Stimulated activated CD4-positive, alpha-beta T cell treated with anti-CD3 and anti-CD28 coated beads, TNF-alpha, amount 100 ng/mL, for 4 hours (primary cell): ENCODE results near the gene JAKMIP1.

Source experiments
- DNase-seq, 3 experiments: peaks; one replicate each; pipeline ENCODE4 v3.0.0-alpha.2; 2020; ENCODE audit warnings: low read depth in 3 of 3

Gene JAKMIP1

GRCh38 chr4:6065166-6065565, 135.2 kb downstream of the JAKMIP1 start:
- DNase-seq: no peak

GRCh38 chr4:6064383-6064782, 136.0 kb downstream of the JAKMIP1 start:
- no peak for DNase-seq

- DNase-seq: no peak
These were observed 136.7 kb downstream of the JAKMIP1 start for GRCh38 chr4:6063684-6064083.

GRCh38 chr4:6062133-6062532, 138.2 kb downstream of the JAKMIP1 start:
- DNase-seq: no peak

- DNase-seq: no peak
These were observed 141.0 kb downstream of the JAKMIP1 start for GRCh38 chr4:6059375-6059805.

GRCh38 chr4:6058531-6059374, 141.6 kb downstream of the JAKMIP1 start:
- DNase-seq: no peak

- DNase-seq: no peak
These were observed 143.2 kb downstream of the JAKMIP1 start for GRCh38 chr4:6056976-6057766.

- no peak for DNase-seq
These were observed 144.9 kb downstream of the JAKMIP1 start for GRCh38 chr4:6055436-6055835.

- DNase-seq: no peak
These were observed 145.3 kb downstream of the JAKMIP1 start for GRCh38 chr4:6055030-6055429.

- DNase-seq: no peak
These were observed 146.0 kb downstream of the JAKMIP1 start for GRCh38 chr4:6054162-6054922.

GRCh38 chr4:6052679-6053078, 147.7 kb downstream of the JAKMIP1 start:
- DNase-seq: no peak

- no peak for DNase-seq
These were observed 149.8 kb downstream of the JAKMIP1 start for GRCh38 chr4:6050551-6050950.

- no peak for DNase-seq
These were observed 150.4 kb downstream of the JAKMIP1 start for GRCh38 chr4:6049985-6050384.

- no peak for DNase-seq
These were observed 151.1 kb downstream of the JAKMIP1 start for GRCh38 chr4:6049278-6049677.

- no peak for DNase-seq
These were observed 151.8 kb downstream of the JAKMIP1 start for GRCh38 chr4:6048537-6048936.

- DNase-seq: no peak
These were observed 153.1 kb downstream of the JAKMIP1 start for GRCh38 chr4:6047130-6047673.

- no peak for DNase-seq
These were observed 153.7 kb downstream of the JAKMIP1 start for GRCh38 chr4:6046526-6047129.

- DNase-seq: no peak
These were observed 155.5 kb downstream of the JAKMIP1 start for GRCh38 chr4:6044805-6045204.

- no peak for DNase-seq
These were observed 156.1 kb downstream of the JAKMIP1 start for GRCh38 chr4:6044276-6044675.

GRCh38 chr4:6043843-6044242, 156.5 kb downstream of the JAKMIP1 start:
- DNase-seq: no peak

- no peak for DNase-seq
These were observed 157.2 kb downstream of the JAKMIP1 start for GRCh38 chr4:6043188-6043587.
